ENCODE results near the gene ABCC4.

Gene ABCC4

DNA sequence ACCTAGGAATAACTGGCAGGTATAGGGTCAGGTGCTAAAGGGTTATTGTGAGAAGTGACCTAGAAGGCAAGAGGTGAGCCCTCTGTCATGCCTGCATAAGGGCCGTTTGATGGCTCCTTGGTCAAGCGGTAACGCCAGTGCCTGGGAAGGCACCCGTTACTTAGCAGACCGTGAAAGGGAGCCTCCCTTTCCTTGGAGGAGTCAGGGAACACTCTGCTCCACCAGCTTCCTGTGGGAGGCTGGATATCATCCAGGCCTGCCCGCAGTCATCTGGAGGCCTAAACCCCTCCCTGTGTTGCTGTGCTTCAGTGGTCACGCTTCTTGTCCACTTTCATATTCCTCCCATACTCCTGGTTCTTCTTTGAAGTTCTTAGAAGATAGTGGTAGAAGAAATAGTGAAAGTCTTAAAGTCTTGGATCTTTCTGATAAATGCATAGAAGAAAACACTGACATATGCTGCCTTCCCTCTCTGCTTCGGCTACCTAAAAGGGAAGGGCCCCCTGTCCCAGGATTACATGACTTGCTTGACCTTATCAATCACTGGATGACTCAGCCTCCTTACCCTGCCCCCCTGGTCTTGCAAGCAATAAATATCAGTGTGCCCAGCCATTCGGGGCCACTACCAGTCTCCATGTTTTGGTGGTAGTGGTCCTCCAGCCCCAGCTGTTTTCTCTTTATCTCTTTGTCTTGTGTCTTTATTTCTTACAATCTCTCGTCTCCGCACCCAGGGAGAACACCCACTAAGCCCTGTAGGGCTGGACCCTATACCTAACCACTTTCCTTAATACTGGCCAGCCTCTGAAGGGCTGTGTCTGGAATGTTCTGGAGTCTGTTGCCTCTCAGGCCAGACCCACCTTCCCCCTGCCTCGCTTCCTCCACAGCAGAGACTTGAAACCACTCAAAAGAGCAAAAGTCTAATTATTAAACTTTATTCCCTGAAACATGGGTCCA lies 16.1 kb upstream of the ABCC4 start:
- no peak for TF ChIP-seq ZFX (IDR thresholded peaks at IDR 0.05)
- TF ChIP-seq, protein P1, sequence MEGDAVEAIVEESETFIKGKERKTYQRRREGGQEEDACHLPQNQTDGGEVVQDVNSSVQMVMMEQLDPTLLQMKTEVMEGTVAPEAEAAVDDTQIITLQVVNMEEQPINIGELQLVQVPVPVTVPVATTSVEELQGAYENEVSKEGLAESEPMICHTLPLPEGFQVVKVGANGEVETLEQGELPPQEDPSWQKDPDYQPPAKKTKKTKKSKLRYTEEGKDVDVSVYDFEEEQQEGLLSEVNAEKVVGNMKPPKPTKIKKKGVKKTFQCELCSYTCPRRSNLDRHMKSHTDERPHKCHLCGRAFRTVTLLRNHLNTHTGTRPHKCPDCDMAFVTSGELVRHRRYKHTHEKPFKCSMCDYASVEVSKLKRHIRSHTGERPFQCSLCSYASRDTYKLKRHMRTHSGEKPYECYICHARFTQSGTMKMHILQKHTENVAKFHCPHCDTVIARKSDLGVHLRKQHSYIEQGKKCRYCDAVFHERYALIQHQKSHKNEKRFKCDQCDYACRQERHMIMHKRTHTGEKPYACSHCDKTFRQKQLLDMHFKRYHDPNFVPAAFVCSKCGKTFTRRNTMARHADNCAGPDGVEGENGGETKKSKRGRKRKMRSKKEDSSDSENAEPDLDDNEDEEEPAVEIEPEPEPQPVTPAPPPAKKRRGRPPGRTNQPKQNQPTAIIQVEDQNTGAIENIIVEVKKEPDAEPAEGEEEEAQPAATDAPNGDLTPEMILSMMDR (conservative IDR thresholded peaks at IDR 0.05) = no peak
- no peak overlapping the region for H3K27ac ChIP-seq

DNA sequence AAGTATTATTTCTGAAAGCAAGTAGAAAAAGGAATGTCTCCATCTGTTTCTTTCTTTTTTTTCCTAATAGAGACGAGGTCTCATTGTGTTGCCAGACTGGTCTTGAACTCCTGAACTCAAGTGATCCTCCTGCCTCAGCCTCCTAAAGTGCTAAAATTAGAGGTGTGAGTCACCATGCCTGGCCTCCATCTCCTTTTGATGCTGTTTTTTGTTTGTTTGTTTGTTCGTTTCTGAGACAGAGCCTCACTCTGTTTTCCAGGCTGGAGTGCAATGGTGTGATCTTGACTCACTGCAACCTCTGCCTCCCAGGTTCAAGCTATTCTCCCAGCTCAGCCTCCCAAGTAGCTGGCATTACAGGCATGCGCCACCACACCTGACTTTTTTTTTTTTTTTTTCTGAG lies 14.5 kb upstream of the ABCC4 start:
- no peak for TF ChIP-seq ZFX (IDR thresholded peaks at IDR 0.05)
- TF ChIP-seq, protein P1 (conservative IDR thresholded peaks at IDR 0.05) = no peak
- H3K27ac ChIP-seq = peak overlapping the region; percentile 73

DNA sequence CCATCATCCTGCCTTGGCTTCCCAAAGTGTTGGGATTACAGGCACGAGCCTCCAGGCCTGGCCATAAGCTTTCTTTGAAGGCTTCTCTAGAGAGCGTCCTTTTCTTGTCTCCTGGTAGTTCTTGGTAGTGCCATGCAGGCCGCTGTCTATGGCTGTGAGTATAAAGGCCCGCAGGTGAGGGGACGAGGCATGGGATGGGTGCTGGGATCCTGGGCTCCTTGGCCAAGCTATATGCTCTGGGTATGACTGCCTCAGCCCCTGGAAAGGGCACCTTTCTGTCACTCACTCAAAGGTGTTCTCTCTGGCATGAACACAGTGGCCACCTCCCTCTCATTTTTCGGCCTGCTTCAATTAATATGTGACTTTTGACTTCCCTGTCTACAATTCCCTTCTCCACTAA lies 6.3 kb upstream of the ABCC4 start:
- TF ChIP-seq ZFX (IDR thresholded peaks at IDR 0.05) = no peak
- no peak overlapping the region for H3K27ac ChIP-seq

DNA sequence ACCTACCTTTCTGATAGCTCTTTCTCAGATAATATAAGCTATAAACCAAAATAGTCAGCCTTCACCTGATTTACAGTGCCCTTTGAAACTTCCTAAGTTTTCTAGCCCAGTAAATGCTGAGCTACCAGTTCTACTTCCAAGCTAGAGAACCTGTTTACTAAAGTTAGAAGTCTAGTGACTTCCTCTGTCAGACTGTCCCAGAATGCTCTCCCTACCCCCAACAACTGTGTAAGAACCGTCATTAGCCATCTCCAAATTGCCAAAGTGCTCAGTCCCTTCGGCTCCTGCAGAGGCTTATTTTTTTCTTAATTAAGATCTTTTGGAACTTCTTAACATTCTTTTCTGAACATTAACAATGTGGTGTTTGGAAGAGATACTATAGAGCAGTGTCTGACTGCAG lies 3.2 kb upstream of the ABCC4 start:
- no peak overlapping the region for H3K27ac ChIP-seq

DNA sequence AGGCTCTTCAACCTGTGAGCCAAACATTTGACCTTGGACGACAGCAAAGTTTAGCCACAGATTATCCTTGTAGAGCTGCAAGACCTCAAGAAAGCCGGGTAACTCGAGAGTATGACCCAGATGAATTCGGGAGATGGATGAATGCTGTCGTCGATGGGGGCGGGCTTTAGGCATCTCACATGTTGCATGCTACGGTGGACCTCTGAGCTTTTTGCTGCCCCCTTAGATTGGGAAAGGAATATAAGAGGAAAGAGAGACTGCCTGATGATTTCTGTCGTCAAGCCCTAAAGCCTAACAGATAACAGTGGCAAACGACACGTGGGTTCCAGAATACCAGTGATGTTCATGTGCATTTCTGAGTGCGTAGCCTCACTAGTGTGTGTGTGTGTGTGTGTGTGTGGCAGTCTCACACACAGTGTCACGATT lies 730 bp upstream of the ABCC4 start:
- no peak for TF ChIP-seq ZFX (IDR thresholded peaks at IDR 0.05)
- TF ChIP-seq, protein P1 (conservative IDR thresholded peaks at IDR 0.05) = no peak
- H3K27ac ChIP-seq = peak overlapping the region; percentile 96

More for the DNA sequence above, 3.2 kb upstream of the ABCC4 start:
- TF ChIP-seq, protein P1 (conservative IDR thresholded peaks at IDR 0.05) = no peak
- no peak for TF ChIP-seq ZFX (IDR thresholded peaks at IDR 0.05)

DNA sequence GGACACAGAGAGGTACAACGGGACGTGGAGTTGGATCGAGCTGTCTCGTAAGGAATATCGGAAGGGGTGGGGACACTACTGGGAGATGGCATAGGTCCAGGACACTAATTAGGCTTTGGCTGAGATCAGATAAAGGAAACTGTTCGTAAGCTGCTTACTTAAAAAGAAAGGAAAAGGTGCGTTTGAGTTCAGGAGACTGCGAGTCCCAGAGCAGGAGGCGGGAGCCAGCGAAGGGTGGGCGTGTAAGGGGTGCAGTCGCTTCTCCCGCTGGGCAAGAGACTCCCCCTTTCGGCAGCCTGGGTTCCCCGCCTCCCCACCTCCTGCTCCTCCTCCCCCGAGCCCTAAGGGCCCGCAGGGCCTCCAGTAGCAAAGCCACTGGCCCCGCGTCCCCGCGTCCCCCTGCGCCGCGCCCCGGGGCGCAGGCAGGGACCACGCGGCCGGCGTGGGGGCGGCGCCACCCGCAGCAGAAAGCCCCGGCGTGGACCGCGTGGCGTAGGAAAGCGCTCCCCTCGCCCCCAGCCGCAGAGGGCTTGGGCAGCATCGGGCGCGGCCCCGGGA lies 547 bp downstream of the ABCC4 start:
- TF ChIP-seq, protein P1 (conservative IDR thresholded peaks at IDR 0.05) = peak; percentile 5; the same call in 1 of the 2 replicates
- TF ChIP-seq ZFX (IDR thresholded peaks at IDR 0.05) = no peak
- H3K27ac ChIP-seq = peak overlapping the region; percentile 96

DNA sequence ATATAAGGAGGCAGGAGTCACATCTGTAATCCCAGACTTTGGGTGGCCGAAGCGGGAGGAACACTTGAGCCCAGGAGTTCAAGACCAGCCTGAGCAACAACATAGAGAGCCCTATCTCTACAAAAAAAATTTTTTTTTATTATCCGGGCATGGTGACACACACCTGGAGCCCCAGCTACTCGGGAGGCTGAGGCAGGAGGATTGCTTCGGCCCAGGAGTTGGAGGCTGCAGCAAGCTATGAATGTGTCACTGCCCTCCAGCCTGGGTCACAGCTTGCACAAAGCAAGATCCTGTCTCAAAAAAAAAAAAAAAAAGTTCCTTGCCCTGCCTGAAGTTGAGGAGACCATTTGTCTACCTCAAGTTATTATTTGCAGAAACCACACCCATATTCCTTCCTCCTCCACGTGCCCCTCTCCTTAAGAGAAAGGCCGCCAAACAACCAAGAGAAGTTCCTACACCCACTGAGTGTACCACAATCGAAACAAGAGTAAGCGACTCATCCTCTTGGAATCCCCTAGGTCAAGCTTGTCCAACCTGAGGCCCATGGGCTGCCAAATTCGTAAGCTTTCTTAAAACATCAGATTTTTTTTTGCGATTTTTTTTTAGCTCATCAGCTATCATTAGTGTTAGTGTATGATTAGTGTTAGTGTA lies 2.2 kb downstream of the ABCC4 start:
- peak overlapping the region; percentile 96 for H3K27ac ChIP-seq
- TF ChIP-seq ZFX (IDR thresholded peaks at IDR 0.05) = no peak
- TF ChIP-seq, protein P1 (conservative IDR thresholded peaks at IDR 0.05) = no peak
